K562 (cell line): ENCODE data around the gene LRRC71. TPM values are rescaled to one million over a fixed set of nuclear protein-coding genes. Genes with fewer than 3 reads are reported as not detected.

Source experiments
- CTCFL ChIP-seq: IDR thresholded peaks from 2 replicates; pipeline ENCODE4 v1.6.1; 2011; ENCODE audit warnings: borderline replicate concordance, low read depth, mild to moderate bottlenecking, moderate library complexity, low read length; ENCODE audit not compliant: insufficient read depth, poor library complexity, severe bottlenecking
- ETS1 ChIP-seq: conservative IDR thresholded peaks from 2 replicates; pipeline ENCODE4 v1.6.1; 2011; ENCODE audit warnings: low read depth, mild to moderate bottlenecking, low read length; ENCODE audit not compliant: control insufficient read depth
- HNRNPK ChIP-seq: fragments of 200-400 bp; formaldehyde crosslinking; IDR thresholded peaks from one replicate; pipeline ENCODE4 v1.6.1; 2018; ENCODE audit warnings: mild to moderate bottlenecking, low read depth, low read length; ENCODE audit not compliant: poor library complexity, severe bottlenecking
- MYC ChIP-seq, 2 experiments: fragments of 250-450 bp in 1 of 2; sonication (Bioruptor Pico) in 1 of 2; IDR thresholded peaks; 2 replicates each; pipeline versions ENCODE4 v1.5.1 to v1.6.1; 2012 to 2021; ENCODE audit warnings: low read depth in 2 of 2, borderline replicate concordance in 1 of 2, improper control_type of control experiment in 1 of 2, low read length in 1 of 2, mild to moderate bottlenecking in 1 of 2, moderate library complexity in 1 of 2
- NFIX ChIP-seq: fragments of 250-450 bp; sonication (Bioruptor Pico); IDR thresholded peaks from 2 replicates; pipeline ENCODE4 v1.4.0; 2020; ENCODE audit warnings: low read depth, mild to moderate bottlenecking, moderate library complexity
- REST ChIP-seq, 2 experiments: fragments of 450-650 bp; formaldehyde crosslinking in 1 of 2; IDR thresholded peaks; 2 replicates each; pipeline versions ENCODE4 v1.4.0 to v1.6.1; 2014 to 2020; ENCODE audit warnings: mild to moderate bottlenecking in 2 of 2, borderline replicate concordance in 1 of 2, low read depth in 1 of 2
- SIN3A ChIP-seq, 2 experiments: fragments of 150-350 bp in 1 of 2; IDR thresholded peaks; 2 replicates each; pipeline ENCODE4 v1.6.1; 2011 to 2016; ENCODE audit warnings: borderline replicate concordance in 2 of 2, low read depth in 2 of 2, low read length in 2 of 2, mild to moderate bottlenecking in 2 of 2, moderate library complexity in 2 of 2; ENCODE audit not compliant: control insufficient read depth in 1 of 2
- SMARCE1 ChIP-seq: fragments of 450-650 bp; IDR thresholded peaks from 2 replicates; pipeline ENCODE4 v1.7.1; 2016; ENCODE audit warnings: mild to moderate bottlenecking
- SMC3 ChIP-seq: conservative IDR thresholded peaks from 2 replicates; pipeline ENCODE4 v1.6.1; 2011; ENCODE audit warnings: low read depth, low read length, improper control_type of control experiment; ENCODE audit not compliant: insufficient read depth
- TEAD4 ChIP-seq, 2 experiments: sonication (generic) in 1 of 2; formaldehyde crosslinking in 1 of 2; IDR thresholded peaks; 2 replicates each; pipeline versions ENCODE4 v1.6.1 to v1.8.0; 2012 to 2022; ENCODE audit warnings: borderline replicate concordance in 1 of 2, inconsistent platforms in 1 of 2, low read length in 1 of 2, mild to moderate bottlenecking in 1 of 2, missing genetic modification reagents in 1 of 2
- ZKSCAN1 ChIP-seq: fragments of 150-350 bp; IDR thresholded peaks from 2 replicates; pipeline ENCODE4 v1.6.1; 2016; ENCODE audit warnings: low read depth, low read length
- ZNF668 ChIP-seq: fragments of 250-450 bp; sonication (Bioruptor Pico); IDR thresholded peaks from 2 replicates; pipeline ENCODE4 v1.8.0; 2022; ENCODE audit warnings: mild to moderate bottlenecking, inconsistent platforms
- polyA plus RNA-seq, 8 experiments: library from polyadenylated mRNA; depleted of rRNA in 4 of 8; stranded (reverse) in 5 of 8; unstranded in 3 of 8; fragments of >200 nt; fragmentation: Nextera tagmentation in 2 of 8; fragmentation: Illumina TruSeq in 1 of 8; extraction: Ambion mirVana in 2 of 8; extraction: Trizol in 1 of 8; gene quantifications; 2 replicates each; pipeline versions ENCODE4 v1.2.1 to v1.2.3, GENCODE V29; 2011 to 2014; ENCODE audit warnings: inconsistent platforms in 1 of 8, missing spikeins in 1 of 8
- total RNA-seq, 7 experiments: library from RNA; depleted of rRNA in 6 of 7; stranded (reverse); fragments of >200 nt in 6 of 7; fragmentation: Illumina TruSeq in 2 of 7; extraction: Trizol in 2 of 7; gene quantifications; 2 replicates each; pipeline versions ENCODE4 v1.2.1 to v1.2.3, GENCODE V29; 2011 to 2021; ENCODE audit warnings: low replicate concordance in 1 of 7

The LRRC71 gene
- total and polyA plus RNA-seq, 9 of the 15 experiments (the other 6 are each of a cell fraction or from before 2014, with no cell fraction given) = 0.06 to 1.2 (median 0.51) TPM; not detected in 1

- TF ChIP-seq REST (IDR thresholded peaks at IDR 0.05; ENCODE audit: borderline replicate concordance) (peak; percentile 90), REST (CRISPR knock-in tag; IDR thresholded peaks at IDR 0.05; ENCODE audit: low read depth) (no peak), SMC3 (peak; percentile 91), SMARCE1 (no peak), NFIX (CRISPR knock-in tag) (no peak), MYC (IDR thresholded peaks at IDR 0.05; ENCODE audit: low read depth, low read length) (peak; percentile 48; the same call in 1 of the 2 replicates), MYC (CRISPR knock-in tag; IDR thresholded peaks at IDR 0.05; ENCODE audit: borderline replicate concordance, low read depth) (no peak), ZKSCAN1 (no peak), ZNF668 (CRISPR knock-in tag) (no peak), CTCFL (peak; percentile 71), SIN3A (IDR thresholded peaks at IDR 0.05; ENCODE audit: borderline replicate concordance in 2 of 2, control insufficient read depth in 1 of 2, low read depth in 2 of 2, low read length in 2 of 2) (0 out of 4 replicates have a peak, but pooled peaks of 1 of the 2 experiments have one; percentile 29), ETS1 (0 out of 2 replicates have a peak, but pooled peaks have one; percentile 42), TEAD4 (IDR thresholded peaks at IDR 0.05; ENCODE audit: low read length) (0 out of 2 replicates have a peak, but pooled peaks have one; percentile 21), TEAD4 (CRISPR knock-in tag; IDR thresholded peaks at IDR 0.05; ENCODE audit: borderline replicate concordance) (no peak), HNRNPK (no peak)
Observed at GRCh38 chr1:156892190-156893047, 28.0 kb upstream of the LRRC71 start (continued).
